ENCODE data around the gene ALDH1A2. TPM values are rescaled to one million over a fixed set of nuclear protein-coding genes. Genes with fewer than 3 reads are reported as not detected.

ALDH1A2 gene
- polyA plus RNA-seq, 1 of the 3 experiments (the other 2 are of a cell fraction) = not detected

DNA sequence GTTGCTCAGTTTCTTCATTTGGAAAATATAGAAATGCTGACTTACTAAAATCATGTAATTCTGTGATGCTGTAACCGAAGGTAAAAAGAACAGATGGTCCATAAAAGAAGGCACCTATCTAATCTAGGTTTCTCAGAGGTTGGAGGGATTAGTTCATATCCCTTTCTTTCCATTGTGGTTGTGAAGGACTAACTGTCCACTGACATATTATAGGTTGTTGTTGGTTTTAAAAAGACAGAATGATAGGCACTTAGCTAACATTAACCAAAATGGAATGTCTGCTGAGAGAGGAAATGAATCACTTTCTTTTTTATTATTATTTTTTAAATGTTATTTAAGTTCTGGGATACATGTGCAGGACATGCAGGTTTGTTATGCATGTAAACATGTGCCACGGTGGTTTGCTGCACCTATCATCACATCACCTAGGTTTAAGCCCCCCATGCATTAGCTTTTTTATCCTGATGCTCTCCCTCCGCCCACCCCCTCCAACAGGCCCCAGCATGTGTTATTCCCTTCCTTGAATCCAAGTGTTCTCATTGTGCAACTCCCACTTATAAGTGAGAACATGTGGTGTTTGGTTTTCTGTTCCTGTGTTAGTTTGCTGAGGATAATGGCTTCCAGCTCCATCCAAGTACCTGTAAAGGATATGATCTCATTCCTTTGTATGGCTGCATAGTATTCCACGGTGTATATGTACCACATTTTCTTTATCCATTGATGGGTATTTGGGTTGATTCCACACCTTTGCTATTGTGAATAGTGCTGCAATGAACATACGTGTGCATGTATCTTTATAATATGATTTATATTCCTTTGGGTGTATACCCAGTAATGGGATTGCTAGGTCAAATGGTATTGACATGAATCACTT, 45.8 kb downstream of the ALDH1A2 start:
- Histone ChIP-seq H3K36me3 (replicated peaks in 1 of 2; ENCODE audit: control insufficient read depth in 1 of 2, insufficient read depth in 2 of 2, low read length in 1 of 2) (no peaks in the 10 kb centered on the region), H3F3A (replicated peaks; ENCODE audit: insufficient read depth) (no peaks in the 10 kb centered on the region), H3K4me3 (ENCODE audit: low read depth in 2 of 2, low read length in 1 of 2) (no peak overlapping the region), H4K20me1 (ENCODE audit: insufficient read depth) (no peaks in the 10 kb centered on the region), H2AFZ (ENCODE audit: low read depth) (no peak overlapping the region), H3K4me2 (no peak overlapping the region), H3K27ac (ENCODE audit: low read depth in 2 of 2, low read length in 1 of 2) (no peak overlapping the region; a peak in 1 of 4 replicates), H3K9ac (no peak overlapping the region), H3K4me1 (ENCODE audit: control insufficient read depth in 1 of 2, insufficient read depth in 2 of 2, low read depth in 1 of 2, low read length in 1 of 2) (no peaks in the 10 kb centered on the region), H3K27me3 (ENCODE audit: insufficient read depth) (no peaks in the 10 kb centered on the region), H3K9me3 (no peaks in the 10 kb centered on the region), H3K79me2 (ENCODE audit: insufficient read depth) (no peaks in the 10 kb centered on the region), H3K9me2 (no peaks in the 10 kb centered on the region)
- ChIA-PET CTCF (interaction anchor here (1.0 kb wide), 1 partner anchor 58 kb away, joined by 3 read pairs; no protein-coding TSS in a partner anchor), POLR2A (no interaction called here)
- DNase-seq = no peak
- TF ChIP-seq RFX5 (IDR thresholded peaks at IDR 0.05; ENCODE audit: low read length) = no peak
- TF ChIP-seq, protein P1, sequence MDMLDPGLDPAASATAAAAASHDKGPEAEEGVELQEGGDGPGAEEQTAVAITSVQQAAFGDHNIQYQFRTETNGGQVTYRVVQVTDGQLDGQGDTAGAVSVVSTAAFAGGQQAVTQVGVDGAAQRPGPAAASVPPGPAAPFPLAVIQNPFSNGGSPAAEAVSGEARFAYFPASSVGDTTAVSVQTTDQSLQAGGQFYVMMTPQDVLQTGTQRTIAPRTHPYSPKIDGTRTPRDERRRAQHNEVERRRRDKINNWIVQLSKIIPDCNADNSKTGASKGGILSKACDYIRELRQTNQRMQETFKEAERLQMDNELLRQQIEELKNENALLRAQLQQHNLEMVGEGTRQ (IDR thresholded peaks at IDR 0.05; ENCODE audit: borderline replicate concordance, low read depth, low read length) = no peak
- TF ChIP-seq, protein P2, sequence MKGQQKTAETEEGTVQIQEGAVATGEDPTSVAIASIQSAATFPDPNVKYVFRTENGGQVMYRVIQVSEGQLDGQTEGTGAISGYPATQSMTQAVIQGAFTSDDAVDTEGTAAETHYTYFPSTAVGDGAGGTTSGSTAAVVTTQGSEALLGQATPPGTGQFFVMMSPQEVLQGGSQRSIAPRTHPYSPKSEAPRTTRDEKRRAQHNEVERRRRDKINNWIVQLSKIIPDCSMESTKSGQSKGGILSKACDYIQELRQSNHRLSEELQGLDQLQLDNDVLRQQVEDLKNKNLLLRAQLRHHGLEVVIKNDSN (IDR thresholded peaks at IDR 0.05; ENCODE audit: borderline replicate concordance, low read depth) = no peak
- TF ChIP-seq MXI1 (IDR thresholded peaks at IDR 0.05; ENCODE audit: low read depth, low read length) = no peak
- no peak for TF ChIP-seq FOSL2 (IDR thresholded peaks at IDR 0.05; ENCODE audit: borderline replicate concordance, low read depth)
- TF ChIP-seq CHD2 (IDR thresholded peaks at IDR 0.05; ENCODE audit: low read length, partially characterized antibody) = no peak
- no peak for TF ChIP-seq YY1 (IDR thresholded peaks at IDR 0.05; ENCODE audit: low read depth)
- TF ChIP-seq TEAD4 (IDR thresholded peaks at IDR 0.05; ENCODE audit: borderline replicate concordance, insufficient read depth) = no peak
- TF ChIP-seq EP300 (IDR thresholded peaks at IDR 0.05; ENCODE audit: borderline replicate concordance in 1 of 2, low read depth in 1 of 2, low read length in 1 of 2) = no peak
- TF ChIP-seq JUND (IDR thresholded peaks at IDR 0.05) = no peak
- no peak for TF ChIP-seq RXRA (IDR thresholded peaks at IDR 0.05; ENCODE audit: borderline replicate concordance, low read depth)
- TF ChIP-seq RAD21 (IDR thresholded peaks at IDR 0.05; ENCODE audit: low read length) = no peak
- TF ChIP-seq, protein P3, sequence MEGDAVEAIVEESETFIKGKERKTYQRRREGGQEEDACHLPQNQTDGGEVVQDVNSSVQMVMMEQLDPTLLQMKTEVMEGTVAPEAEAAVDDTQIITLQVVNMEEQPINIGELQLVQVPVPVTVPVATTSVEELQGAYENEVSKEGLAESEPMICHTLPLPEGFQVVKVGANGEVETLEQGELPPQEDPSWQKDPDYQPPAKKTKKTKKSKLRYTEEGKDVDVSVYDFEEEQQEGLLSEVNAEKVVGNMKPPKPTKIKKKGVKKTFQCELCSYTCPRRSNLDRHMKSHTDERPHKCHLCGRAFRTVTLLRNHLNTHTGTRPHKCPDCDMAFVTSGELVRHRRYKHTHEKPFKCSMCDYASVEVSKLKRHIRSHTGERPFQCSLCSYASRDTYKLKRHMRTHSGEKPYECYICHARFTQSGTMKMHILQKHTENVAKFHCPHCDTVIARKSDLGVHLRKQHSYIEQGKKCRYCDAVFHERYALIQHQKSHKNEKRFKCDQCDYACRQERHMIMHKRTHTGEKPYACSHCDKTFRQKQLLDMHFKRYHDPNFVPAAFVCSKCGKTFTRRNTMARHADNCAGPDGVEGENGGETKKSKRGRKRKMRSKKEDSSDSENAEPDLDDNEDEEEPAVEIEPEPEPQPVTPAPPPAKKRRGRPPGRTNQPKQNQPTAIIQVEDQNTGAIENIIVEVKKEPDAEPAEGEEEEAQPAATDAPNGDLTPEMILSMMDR (IDR thresholded peaks at IDR 0.05) = no peak
- no peak for TF ChIP-seq FOXJ3 (CRISPR knock-in tag; IDR thresholded peaks at IDR 0.05)
- no peak for TF ChIP-seq NFIC (IDR thresholded peaks at IDR 0.05; ENCODE audit: borderline replicate concordance)
- TF ChIP-seq TCF12 (IDR thresholded peaks at IDR 0.05) = no peak
- TF ChIP-seq, protein P4, sequence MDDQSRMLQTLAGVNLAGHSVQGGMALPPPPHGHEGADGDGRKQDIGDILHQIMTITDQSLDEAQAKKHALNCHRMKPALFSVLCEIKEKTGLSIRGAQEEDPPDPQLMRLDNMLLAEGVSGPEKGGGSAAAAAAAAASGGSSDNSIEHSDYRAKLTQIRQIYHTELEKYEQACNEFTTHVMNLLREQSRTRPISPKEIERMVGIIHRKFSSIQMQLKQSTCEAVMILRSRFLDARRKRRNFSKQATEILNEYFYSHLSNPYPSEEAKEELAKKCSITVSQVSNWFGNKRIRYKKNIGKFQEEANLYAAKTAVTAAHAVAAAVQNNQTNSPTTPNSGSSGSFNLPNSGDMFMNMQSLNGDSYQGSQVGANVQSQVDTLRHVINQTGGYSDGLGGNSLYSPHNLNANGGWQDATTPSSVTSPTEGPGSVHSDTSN (IDR thresholded peaks at IDR 0.05) = no peak
- TF ChIP-seq, protein P5, sequence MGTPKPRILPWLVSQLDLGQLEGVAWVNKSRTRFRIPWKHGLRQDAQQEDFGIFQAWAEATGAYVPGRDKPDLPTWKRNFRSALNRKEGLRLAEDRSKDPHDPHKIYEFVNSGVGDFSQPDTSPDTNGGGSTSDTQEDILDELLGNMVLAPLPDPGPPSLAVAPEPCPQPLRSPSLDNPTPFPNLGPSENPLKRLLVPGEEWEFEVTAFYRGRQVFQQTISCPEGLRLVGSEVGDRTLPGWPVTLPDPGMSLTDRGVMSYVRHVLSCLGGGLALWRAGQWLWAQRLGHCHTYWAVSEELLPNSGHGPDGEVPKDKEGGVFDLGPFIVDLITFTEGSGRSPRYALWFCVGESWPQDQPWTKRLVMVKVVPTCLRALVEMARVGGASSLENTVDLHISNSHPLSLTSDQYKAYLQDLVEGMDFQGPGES (IDR thresholded peaks at IDR 0.05; ENCODE audit: low read depth, low read length) = no peak
- no peak for TF ChIP-seq SIN3A (IDR thresholded peaks at IDR 0.05; ENCODE audit: borderline replicate concordance, low read depth, low read length)
- no peak for TF ChIP-seq ELF1 (IDR thresholded peaks at IDR 0.05)
- WGBS (ENCODE audit: low lambda C conversion rate) = 36% methylated on average over 5 of the region's 5 CpGs
